Activated CD8-positive, alpha-beta memory T cell treated with anti-CD3 and anti-CD28 coated beads for 4 hours (primary cell): ENCODE results near the gene ANKRD1.
"Not testable (repeated sequence)": the region's sequence is repeated elsewhere in the genome, so short reads cannot be mapped to it uniquely, and the experiment has no call there.

Experiments
- DNase-seq, 2 donors: peaks; one replicate each; pipeline ENCODE4 v3.0.0-alpha.2; 2020; ENCODE audit warnings: low read depth in 2 of 2

ANKRD1 gene

DNA sequence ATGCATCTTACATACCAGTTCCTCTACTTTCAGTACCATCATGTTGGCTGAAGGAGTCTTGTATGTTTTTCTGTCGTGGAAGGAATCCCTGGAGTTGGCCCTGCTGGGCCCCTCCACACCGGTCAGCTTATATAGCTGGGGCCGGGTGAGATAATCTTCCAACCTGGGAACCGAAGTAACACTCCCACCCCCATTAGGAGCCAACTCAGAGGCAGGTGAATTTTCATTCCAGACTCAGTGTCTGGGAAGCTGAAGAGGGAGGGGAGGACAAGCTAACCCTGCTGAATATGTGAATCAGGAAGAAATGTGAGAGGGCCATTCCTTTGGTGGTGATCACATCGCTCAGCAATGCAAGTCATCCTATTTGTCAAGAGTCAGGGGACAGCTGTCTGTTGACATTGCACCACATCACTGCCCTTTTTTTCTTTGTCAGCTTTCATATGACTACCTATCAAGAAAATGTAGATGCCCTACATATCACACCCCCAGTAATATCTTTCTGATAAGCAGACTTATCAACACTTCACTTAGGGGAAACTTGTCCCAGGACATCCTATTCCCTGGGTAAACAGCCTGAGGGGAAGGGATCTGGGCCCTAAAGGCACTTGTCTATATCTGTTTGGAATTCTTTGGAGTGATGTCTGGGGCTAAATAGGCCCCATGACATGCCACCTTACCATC, at the start of gene ANKRD1:
Gene ANKRD1 (minus strand): TSS at position 102 of the 681 bp plus-strand sequence. CDS start 60 bp downstream, at position 42.
- DNase-seq = no peak

DNA sequence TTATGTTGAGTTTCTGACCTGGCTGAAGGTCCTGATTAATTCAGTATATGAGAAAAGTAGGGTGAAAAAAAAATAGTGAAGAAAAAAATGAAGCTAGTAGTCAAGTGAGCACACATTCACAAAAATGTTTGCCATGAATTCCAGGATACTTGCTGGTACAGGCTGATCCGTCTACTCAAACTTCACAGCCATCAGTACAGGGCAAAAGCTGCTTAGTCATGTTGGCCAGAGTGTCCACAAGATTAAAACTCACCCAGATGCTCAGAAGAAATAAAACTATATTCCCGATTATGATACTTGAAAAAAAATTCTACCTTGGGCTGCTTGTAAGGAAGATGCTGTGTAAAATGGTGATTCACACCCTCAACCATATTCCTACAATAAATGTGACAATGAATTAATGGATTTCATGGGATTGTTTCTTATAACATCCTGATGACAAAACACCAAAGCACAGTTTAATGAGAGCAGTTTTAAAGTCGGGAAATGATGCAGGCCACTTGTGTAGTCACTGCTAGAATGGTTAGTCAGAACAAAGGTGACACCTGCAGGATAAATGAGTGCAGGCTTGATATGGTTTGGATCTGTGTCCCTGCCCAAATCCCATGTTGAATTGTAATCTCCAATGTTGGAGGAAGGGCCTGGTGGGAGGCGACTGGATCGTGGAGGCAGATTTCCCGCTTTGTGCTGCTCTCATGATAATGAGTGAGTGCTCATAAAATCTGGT, 49.2 kb upstream of the ANKRD1 start:
- DNase-seq = no peak

DNA sequence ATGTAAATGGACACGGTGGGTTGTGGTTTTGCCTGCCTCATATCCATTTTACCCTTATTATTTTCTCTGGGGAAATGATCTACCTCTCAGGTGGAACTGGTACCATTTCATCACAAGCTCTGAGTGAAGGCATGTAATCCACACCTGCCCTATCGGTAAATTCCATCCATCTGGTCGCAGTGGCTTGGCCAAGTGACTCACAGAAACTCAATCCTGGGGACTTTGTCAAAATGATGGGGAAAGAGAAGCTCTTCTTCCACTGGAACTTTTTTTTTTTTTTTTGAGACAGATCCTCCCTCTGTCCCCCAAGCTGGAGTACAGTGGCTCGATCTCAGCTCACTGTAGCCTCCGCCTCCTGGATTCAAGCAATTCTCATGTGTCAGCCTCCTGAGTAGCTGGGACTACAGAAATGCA, 48.2 kb upstream of the ANKRD1 start:
- no peak for DNase-seq

DNA sequence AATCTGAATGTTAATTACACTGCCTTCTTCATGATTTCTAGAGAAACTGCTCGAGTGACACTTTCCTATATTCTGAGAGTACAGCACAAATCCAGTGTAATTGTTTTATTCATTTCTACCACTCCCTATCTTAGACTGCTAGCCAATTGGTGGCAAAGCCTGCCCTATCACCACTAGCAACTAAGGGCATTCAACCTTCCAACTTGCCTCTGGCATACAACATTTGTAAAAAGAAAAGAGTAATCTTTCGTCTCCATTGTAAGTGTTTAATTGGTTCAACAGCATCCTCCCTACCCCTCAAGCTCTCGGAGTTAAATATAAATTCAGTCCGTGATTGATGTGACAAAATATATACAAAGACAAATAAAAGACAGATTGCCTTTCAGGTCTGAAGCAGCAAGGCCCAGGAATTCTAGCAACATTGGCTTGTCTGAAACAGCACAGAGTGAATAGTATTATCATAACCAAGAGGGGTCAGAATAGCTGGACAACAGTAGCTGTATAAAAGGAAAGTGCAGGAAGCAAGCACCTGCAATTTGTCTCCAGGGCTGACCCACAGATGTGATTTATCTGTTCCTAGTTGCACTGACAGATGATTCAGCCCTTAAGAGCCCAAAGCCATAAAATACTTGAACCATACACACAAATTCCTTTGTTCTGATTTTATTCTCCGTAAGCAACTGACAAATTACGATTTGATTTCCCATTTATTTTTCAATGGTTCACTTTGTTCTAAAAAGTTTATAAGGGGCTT, 47.6 kb upstream of the ANKRD1 start:
- DNase-seq = no peak

DNA sequence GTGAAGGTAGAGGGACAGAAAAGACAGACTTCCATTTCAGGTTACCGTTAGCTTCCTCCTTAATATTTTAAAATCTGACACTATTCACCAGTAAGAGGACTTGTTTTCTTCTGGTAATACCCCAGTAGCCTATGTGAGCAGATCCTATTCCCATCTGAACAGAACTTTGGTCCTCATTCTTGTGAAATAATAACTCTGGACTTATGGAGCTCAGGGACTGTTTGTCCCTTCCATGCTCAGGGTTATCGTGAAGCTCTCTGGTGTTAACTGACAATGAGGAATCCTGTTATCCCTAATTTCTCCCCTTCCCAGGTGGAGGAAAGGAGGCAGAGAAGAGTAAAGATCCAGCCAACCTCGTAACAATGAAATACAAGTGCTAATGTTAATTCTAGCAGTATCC, 47.0 kb upstream of the ANKRD1 start:
- DNase-seq = no peak

DNA sequence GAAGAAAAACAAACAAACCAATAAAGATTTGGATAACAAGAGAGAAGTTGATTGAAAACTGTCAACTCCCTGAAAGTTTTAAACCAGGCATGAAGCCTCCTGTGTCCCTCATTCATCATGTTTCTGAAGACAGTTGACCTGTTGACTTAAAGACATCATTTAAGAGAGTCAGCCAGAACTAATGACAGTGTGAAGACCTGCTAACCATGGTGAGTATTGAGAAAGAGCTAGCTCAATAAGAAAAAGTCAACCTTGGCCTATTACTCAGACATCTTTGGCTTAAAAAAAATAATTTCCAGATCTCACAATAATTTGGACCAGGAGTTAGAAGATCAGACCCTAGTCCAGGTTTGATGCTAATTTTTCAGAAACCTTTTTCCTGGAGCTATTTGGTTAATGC, 45.3 kb upstream of the ANKRD1 start:
- DNase-seq = no peak

DNA sequence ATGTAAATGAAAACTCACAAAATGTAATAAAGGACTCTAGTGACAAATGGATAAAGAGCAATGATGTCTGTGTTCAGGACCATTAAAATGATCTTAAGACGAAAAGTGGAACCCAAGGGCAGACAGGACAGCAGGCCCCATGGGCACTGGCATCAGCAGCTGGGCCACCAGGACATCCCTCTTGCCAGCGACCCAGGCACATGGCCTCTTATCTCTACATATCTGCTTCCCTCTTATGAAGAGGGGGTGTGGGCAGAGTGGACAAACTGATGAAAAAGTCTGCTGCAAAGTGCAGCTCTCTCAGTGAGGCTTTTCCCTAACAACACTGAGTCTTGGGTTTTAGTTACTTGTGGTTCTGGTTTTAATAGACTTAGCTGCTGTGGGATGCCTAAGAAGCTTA, 44.8 kb upstream of the ANKRD1 start:
- no peak for DNase-seq

DNA sequence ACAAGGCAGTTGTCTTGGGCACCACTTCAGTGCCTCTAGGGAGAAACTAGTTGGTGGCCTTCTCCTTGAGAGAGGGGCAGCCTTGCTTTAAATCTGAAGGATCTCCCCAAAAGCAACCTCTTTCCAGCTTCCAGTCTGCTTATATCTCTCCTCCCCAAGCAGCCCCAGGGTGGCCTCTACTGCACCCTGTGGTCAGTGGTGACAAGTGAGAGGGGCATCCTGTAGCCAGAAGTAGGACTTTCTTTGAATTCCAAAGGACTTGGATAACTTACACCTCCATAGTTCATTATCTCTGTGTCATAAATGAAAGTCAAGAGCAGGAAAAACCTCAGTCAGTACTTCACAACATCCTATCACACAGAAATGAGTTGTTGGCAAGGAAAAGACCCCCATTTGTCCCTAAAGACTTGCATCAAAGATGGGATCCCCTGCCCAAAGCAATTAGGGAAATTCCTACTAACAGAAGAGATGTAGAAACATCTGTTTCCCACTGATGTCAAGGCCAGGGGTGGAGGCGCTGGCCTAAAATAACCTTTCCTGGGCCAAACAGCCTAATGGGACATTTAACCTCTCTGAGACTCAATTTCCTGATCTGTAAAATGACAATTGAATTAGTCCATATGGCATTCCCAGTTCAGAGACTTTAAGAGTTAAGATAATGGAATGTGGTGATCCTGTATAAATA, 44.0 kb upstream of the ANKRD1 start:
- no peak for DNase-seq

DNA sequence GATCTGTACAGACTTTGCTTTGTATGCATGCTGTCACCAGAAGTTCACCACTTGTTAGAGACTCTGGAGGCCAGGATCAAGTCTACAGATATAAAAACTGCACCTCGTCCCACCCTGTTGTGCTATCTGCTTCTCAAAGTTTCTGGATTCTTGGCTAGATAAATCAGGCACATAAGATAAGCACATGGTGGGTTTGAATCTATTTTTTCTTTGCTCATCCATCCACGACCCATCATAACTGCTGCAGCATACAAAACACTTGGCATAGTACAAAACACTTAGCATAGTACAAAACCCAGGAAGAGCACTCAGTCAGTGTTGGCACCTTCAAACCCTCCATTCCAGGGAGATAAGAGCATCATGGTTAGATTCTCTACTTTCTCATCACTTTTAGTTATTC, 42.4 kb upstream of the ANKRD1 start:
- DNase-seq = no peak

DNA sequence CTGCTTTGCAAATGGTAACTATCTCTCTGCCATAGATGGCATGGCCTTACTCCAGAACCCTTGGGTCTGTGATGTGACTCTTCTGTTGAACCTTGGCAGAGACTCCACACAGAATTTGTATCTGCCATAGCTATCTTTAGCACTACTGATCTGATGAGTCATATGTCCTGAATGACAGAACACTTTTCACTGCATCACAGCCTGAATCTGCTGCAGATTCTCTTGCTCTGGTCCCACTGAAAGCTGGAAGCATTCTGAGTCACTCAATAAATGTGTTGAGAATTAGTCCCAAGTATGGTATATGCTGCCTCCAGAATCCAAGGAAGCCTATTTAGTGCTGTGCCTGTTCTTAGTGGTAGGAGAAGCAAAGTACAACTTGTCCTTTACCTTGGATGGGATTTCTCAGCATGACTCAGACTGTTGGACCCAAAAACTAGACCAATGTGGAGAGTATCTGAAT, 39.5 kb upstream of the ANKRD1 start:
- DNase-seq = no peak

DNA sequence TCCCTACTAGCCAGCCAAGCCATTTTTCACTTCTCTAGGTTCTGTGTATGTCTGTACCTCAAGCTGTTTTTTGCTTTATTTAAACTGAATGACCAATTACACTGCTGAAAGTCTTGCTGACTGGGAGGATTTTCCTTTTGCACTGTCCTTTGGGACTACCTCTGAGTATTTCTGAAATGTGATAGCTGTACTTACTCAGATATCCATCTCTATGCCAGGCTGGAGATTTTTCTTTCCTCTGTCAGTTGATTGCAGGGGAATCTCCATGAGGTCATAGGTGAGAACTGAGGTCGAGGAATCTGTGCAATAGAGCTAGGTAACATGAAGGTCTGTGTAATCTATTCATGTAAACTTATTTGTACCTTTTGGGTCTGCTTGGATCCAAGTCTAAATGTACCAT, 38.9 kb upstream of the ANKRD1 start:
- DNase-seq = no peak

DNA sequence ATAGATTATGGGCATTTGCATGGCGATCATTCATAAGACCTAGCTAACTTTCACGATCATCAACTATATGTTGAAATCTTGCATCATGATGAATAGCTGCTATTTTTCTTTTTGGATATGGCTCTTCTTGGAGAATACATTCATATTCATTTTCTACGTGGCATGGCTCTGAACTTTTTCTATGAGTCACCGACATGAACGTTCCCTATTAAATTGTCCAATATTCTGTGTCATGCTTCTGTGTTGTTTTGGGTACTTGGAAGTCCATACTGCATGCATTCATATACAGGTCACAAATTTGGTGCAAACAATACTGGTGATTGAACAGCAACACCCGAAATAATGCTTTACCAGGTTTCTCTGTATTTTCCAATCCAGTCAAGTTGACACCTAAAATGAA, 37.9 kb upstream of the ANKRD1 start:
- no peak for DNase-seq

DNA sequence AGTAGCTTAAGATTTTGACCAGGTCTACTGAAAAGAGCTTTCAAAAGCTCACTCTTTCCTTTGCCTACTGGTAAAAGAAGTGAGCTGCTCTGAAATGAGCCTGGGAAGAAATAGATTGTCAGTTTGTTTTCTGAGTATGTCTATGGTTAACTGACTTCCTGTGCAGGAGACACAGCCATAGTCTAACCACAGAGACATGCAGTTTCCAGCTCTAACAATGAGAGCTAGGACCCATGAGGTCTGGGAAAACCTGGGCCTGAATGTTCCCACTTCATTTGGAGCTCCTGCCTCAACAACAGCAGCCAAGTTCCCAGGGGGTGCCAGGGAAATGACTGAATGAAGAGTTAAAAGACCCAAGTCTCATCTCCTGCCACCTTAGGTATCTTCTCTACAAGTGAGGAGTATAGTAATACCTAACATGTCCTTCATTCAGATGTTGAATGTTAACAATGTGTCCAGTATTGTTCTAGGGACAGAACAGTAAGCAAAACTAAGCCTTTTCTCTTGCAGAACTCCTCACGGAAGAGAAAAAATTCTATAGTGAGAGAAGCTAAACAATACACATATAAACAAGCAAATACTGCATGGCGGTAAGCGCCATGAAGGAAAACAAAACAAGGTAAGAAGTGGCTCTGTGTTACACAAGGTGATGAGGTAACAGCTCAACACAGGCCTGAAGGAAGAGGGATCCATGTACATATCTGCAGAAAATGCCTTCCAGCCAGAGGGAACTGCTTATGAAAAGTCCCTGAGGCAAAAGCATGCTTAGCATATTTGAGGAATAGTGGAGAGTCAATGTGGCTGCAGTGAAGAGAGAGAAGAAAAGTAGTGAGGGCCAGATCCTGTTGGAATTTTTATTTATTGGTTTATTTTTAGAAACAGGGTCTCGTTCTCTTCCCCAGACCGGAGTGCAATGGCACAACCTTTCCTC, 26.4 kb upstream of the ANKRD1 start:
- DNase-seq = no peak

DNA sequence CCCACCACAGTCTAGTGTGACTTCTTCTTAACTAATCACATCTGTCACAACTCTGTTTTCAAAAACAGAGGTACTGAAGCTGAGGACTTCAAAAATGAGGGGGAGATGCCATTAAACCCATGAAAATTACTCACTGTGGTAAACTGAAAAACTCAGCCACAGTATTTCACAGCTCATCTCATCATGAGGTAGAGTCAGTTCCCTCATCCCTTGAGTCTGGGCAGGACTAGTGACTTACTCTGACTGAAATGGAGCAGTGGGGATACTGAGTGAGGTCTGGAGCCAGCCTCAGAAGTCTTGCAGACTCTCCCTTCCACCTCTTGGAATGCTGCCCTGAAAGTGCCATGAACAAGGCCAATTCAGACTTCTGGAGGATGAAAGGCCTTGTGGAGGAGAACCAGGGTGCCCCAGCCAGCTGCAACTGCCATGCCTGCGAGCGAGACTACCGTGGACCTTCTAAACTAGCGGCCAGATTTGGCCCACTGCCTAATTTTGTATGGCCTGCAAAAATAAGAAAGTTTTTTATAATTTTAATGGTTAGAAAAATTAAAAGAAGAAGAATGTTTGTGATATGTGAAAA, 24.7 kb upstream of the ANKRD1 start:
- DNase-seq = no peak

DNA sequence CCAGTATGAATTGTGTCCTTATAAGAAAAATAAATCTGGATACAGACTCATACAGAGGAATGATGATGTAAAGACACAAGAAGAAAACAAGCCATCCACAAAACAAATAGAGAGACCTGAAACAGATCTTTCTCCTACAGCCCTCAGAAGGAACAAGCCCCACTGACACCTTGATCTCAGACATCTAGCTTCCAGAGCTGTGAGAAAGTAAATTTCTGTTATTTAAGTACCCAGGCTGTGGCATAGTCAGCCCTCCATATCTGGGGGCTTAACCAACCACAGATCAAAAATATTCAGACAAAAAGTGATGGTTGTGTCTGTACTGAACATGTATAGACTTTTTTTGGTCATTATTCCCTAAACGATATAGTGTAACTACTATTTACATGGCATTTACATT, 23.9 kb upstream of the ANKRD1 start:
- DNase-seq = no peak

DNA sequence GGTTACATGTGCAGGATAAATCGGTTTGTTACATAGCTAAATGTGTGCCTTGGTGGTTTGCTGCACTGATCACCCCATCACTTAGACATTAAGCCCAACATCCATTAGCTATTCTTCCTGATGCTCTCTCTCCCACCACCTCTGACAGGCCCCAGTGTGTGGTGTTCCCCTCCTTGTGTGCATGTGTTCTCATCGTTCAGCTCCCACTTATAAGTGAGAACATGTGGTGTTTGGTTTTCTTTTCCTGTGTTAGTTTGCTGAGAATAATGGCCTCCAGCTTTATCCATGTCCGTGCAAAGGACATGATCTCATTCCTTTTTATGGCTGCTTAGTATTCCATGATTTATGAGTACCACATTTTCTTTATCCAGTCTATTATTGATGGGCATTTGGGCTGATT, 22.1 kb upstream of the ANKRD1 start:
- not testable (repeated sequence) for DNase-seq

DNA sequence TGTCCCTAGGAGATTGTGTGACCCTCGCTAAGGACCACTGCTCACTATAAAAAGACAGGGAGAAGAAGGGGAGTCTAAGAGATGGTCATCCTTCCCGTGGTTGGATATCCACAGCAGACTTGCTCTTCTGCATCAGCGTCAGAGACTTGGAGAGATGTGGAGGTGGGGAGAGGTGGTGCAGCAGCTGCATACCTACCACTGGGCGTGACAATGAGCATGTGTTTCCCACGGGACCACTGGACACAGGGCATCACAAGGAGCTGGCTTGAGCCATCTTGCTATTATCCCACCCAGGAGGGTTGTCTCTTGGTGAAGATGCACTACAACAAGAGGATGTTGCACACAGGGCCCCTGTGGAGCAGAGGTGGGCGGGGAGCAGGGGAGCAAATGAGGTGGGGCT, 18.8 kb upstream of the ANKRD1 start:
- DNase-seq = no peak

DNA sequence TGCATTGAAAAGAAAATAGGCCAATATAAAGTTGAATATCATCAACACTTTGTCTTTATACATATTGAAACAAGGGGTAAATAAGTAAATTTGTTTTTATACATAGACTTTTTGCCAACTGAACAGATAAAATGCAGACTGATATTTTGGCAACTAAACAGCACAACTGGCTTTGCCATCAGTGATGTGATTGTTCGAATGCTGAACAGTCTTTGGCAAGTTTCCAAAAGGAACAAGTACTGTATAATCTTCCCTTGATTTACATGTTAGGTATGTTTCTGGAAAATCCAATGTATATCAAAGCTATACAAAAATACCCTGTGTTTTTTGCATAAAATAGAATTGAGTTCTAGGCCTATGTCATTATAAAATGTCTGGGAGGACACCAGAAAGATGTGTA, 18.2 kb upstream of the ANKRD1 start:
- no peak for DNase-seq

DNA sequence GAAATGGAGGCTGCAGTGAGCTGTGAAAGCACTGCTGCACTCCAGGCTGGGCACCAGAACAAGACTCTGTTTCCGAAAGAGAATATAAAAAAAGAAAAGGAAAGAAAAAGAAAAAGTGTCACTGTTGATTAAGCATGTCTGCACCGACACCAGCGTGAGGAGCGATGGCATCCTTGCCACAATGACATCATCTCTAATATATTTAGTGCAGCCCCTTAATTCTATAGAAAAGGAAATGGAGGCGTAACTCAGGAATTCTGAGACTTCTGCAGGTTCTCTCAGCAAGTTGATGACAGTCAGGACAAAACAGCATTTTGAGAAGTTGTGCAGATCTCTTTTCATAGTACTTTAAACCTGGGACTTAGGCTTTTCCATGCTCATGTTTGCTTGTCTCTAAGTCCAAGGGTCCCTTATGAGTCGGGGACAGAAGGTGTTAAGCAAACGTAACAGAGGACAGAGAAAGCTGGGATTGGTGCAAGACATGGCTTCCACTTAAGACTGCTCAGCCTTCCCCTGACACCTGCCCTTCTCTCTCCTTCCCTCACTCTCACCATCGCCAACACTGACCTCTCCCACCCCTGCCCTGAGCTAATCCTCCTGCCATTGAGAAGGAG, 16.9 kb upstream of the ANKRD1 start:
- no peak for DNase-seq

DNA sequence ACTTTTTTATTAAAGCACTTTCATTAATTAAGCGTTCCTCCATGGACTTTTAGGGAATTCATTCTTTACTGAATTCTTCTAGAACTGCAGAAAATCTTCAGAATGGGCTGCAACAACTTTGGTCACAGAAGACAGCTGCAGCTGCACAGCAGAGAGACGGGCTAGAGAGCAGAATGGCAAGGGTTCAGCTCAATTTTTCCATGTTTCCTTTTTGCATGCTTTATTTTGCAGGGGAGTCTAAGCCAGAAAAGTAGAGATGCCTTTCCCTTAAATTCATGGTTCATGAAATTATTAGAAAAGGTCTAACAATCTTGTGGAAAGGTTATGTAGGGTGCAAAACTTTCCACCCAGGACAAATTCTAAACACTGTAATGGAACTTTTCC, 15.4 kb upstream of the ANKRD1 start:
- DNase-seq = no peak
